ENCODE data around the gene ZFHX3. TPM values are rescaled to one million over a fixed set of nuclear protein-coding genes. Genes with fewer than 3 reads are reported as not detected.
A peak's percentile ranks its signal among the peaks of the same experiment; 100 is the strongest.

ZFHX3 gene
- total and polyA plus RNA-seq, 10 donors = 0.47 to 18.5 (median 11.1) TPM

DNA sequence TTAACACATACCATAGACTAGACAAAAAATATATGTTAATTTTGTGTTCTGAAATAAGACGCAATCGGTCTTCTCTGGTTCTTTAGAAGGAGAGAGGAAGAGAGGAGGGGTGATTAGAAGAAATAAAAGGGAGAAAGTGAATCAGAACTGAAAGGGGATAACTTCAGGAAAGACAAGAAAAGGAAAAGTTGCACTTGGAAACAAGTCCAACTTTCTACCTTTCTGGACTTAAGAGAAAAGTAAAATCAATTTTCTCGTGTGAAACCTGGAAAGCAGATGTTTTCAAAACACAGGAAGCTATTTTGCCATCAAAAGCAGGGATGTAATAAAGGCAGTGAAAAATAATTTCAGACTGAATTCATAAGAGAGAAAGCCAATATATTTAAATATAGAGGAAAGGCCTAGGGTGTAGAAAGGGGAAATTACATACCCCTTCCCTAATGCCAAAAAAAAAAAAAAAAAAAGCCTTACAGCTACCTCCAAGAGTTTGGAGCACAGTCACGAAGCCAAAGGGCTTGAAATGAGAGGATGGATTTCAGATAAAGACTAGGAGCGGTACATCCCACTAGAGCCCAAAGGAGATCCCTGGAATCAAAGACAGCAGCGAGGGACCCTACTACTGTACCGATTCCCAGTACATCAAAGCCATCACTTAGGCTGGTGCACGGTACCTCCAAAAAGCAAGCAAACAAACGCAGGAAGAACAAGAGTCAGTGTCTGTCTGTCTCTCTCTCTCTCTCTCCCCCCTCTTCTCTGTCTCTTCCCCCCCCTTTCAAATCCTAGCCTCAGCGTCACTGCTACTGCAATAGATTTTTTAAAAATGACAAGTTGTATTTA, 12.1 kb upstream of the ZFHX3 start:
- peaks cover 9 to 85% (median 51%) of the 10 kb centered on the region in 6 donors for H3K4me1 ChIP-seq
- H3K27ac ChIP-seq = peak overlapping the region in 2 of 8 donors; percentile 87 to 91

GRCh38 chr16:73058616-73059409, 10.9 kb upstream of the ZFHX3 start:
- TF ChIP-seq POLR2AphosphoS5 (IDR thresholded peaks at IDR 0.05) (peak in 2 of 3 donors; percentile 19 to 38), CTCF (IDR thresholded peaks at IDR 0.05 in 8 of 11, conservative IDR thresholded peaks at IDR 0.05 in 3 of 11) (no peak)
- Histone ChIP-seq H3K27ac (peak overlapping the region; percentile 48 to 91 (median 88)), H3K4me3 (peak overlapping the region; percentile 47 to 92 (median 73)), H3K36me3 (no peaks in the 10 kb centered on the region), H3K27me3 (replicated peaks in 1 of 7) (peaks cover 0 to 64% (median 22%) of the 10 kb centered on the region in 7 donors), H3K9me3 (no peaks in the 10 kb centered on the region), H3K4me1 (peaks cover 5 to 85% (median 46%) of the 10 kb centered on the region in 6 donors)
- intact Hi-C loops (cut with DNase I; ENCODE audit: low total_unique reads) = loop anchor here (10.0 kb wide), 1 partner anchor 224 kb away; no protein-coding TSS in a partner anchor
- DNase-seq = peak; percentile 86
- 0 to 1% (median 1%) methylated on average over 46 to 72 of the region's 72 CpGs for WGBS, 5 donors

More for the DNA sequence above, 12.1 kb upstream of the ZFHX3 start:
- WGBS, 5 donors = 68 to 87% (median 75%) methylated on average over 10 of the region's 10 CpGs
- no peak for DNase-seq
- peaks cover 0 to 76% (median 34%) of the 10 kb centered on the region in 7 donors for H3K27me3 ChIP-seq (replicated peaks in 1 of 7)
- peak overlapping the region in 3 of 8 donors; percentile 74 to 92 (median 79) for H3K4me3 ChIP-seq
- H3K9me3 ChIP-seq = no peaks in the 10 kb centered on the region
- TF ChIP-seq CTCF (IDR thresholded peaks at IDR 0.05 in 8 of 11, conservative IDR thresholded peaks at IDR 0.05 in 3 of 11) = no peak
- no peak for TF ChIP-seq POLR2A (IDR thresholded peaks at IDR 0.05)
- TF ChIP-seq POLR2AphosphoS5 (IDR thresholded peaks at IDR 0.05) = no peak
- H3K36me3 ChIP-seq = no peaks in the 10 kb centered on the region
- intact Hi-C loops (cut with DNase I; ENCODE audit: low total_unique reads) = loop anchor here (10.0 kb wide), 2 partner anchors 115 to 225 kb away; no protein-coding TSS in a partner anchor

DNA sequence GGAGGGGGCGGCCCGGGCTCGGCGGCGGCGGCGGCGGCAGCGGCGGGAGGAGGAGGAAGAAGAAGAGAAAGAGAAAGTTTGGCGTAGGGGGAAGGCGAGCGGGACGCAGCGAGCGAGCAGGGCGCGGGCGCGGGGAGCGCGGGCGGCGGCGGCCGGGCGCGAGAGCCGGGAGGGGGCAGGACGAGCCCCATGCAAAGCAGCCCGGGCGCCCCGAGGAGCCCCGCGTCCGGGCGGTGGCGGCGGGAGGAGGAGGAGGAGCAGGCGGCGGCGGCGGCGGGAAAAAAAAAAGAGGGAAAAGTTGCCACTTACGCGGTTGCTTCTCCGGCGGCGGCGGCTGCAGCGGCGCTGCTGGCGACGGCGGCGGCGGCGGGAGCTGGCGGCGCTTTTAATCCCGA, 10.3 kb upstream of the ZFHX3 start:
- DNase-seq = peak; percentile 89
- no peaks in the 10 kb centered on the region for H3K36me3 ChIP-seq
- intact Hi-C loops (cut with DNase I; ENCODE audit: low total_unique reads) = loop anchor here (10.0 kb wide), 1 partner anchor 223 kb away; no protein-coding TSS in a partner anchor
- TF ChIP-seq CTCF (IDR thresholded peaks at IDR 0.05 in 8 of 11, conservative IDR thresholded peaks at IDR 0.05 in 3 of 11) = no peak
- TF ChIP-seq POLR2A (IDR thresholded peaks at IDR 0.05) = no peak
- no peak for TF ChIP-seq POLR2AphosphoS5 (IDR thresholded peaks at IDR 0.05)
- H3K27ac ChIP-seq = peak overlapping the region; percentile 48 to 91 (median 88)
- H3K27me3 ChIP-seq (replicated peaks in 1 of 7) = peaks cover 0 to 58% (median 16%) of the 10 kb centered on the region in 7 donors
- WGBS, 5 donors = 0 to 2% (median 1%) methylated on average over 27 to 61 of the region's 61 CpGs
- H3K9me3 ChIP-seq = no peaks in the 10 kb centered on the region
- H3K4me3 ChIP-seq = peak overlapping the region; percentile 39 to 92 (median 73)
- H3K4me1 ChIP-seq = peaks cover 9 to 85% (median 46%) of the 10 kb centered on the region in 6 donors
